GM20000 (cell line): ENCODE data around the gene FRMD5.

Experiments
- DNase-seq: peaks from one replicate; pipeline ENCODE4 v3.0.0; 2012; ENCODE audit warnings: low spot score
- CTCF ChIP-seq: IDR thresholded peaks from 2 replicates; pipeline ENCODE4 v1.5.1; 2012; ENCODE audit warnings: mild to moderate bottlenecking, control low read depth; ENCODE audit errors: extremely low read depth, missing control alignments

FRMD5 gene

DNA sequence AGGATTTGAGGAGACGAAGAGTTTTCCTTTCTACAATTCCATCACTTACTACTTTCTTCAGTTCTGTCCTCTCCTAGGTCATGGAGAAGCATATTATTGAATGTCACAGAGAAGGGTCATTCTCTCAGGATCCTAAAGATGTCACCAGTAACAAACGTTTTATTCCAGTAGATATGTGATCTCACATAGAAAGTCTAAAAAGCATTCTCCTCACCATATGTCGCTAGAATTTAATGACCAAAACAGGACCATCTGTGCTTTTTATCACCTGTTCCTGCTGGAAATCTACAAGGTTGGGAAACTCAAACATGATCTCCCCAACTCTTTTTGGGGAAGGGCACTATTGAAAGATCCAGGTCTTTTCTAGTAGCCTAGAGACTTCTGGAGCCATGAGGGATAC lies 24.0 kb upstream of the FRMD5 start:
- no peak for DNase-seq
- no peak for TF ChIP-seq CTCF

DNA sequence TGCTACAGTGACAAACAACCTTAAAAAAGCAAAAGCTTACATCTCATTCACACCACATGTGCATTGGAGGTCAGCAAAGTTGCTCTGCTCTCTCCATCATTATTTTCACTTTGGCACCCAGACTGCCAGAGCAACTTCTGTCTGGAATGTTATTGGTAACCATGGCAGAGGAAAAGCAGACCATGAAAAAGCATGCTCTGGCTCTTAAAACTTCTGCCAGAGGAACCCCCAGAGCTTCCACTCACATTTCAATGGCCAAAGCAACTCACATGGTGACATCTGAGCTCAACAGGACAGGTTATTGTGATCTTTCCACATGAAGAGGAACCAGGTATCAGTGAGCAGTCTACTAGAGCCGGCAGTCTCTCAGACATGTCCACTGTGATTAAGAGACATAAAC lies 21.9 kb upstream of the FRMD5 start:
- DNase-seq, result no peak
- TF ChIP-seq CTCF, result no peak

DNA sequence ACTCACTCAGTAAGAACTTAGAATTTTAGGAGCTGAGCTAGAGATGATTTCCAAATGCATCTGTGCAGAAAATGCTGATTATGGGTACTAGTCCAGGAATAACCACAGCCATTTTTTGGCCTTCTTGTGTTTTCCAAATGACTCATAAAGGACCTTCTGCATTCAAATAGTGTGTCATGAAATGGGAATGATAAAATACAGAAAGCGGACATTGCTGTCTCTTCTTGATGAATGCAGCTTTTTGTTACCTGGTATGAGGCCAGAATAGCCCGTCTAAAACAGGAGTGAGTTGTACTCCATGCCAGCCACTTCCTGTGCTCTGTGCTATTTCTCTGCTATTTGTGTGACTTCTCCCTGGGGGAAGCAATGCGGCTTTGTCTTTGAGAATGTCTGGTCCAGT lies 20.5 kb upstream of the FRMD5 start:
- DNase-seq, result no peak
- no peak for TF ChIP-seq CTCF

DNA sequence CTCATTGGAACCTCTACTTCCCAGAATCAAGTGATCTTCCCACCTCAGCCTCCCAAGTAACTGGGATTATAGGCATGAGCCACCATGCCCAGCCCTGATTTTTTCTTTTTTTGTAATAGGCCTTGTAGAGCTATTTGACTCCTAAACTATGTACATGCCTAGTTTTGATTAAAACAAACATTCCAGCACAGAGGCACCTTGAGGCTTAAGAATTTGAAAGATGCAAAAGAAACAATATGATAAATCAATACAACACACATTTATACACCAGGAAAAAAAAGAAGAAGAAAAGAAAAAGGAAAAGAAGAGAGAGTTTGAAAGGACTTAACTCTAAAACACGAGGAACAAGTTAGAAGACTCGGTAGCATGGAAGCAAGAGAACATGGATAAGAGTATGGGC lies 13.9 kb upstream of the FRMD5 start:
- no peak for DNase-seq
- TF ChIP-seq CTCF, result no peak

GRCh38 chr15:44207643-44208042 lies 12.6 kb upstream of the FRMD5 start:
- no peak for DNase-seq

DNA sequence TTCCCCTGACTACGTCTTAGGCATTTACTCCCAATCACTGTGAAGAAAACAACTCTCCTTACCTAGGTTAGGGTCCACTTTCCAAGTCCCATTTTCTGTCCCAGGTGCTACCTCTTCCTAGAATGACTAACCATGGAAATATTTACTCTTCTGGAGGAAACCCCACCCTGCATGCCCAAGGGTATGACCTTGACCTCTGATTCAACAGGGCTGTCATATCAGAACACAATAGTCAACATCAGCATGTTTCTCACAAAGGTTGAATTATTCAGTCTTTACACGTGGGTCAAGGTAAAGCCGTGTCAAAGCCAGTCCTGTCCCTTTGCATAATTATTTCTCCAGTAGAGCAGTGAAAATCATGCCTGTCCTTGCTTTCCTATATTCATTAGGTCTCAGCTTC lies 4.3 kb upstream of the FRMD5 start:
- no peak for TF ChIP-seq CTCF
- DNase-seq, result no peak

More at GRCh38 chr15:44207643-44208042, 12.6 kb upstream of the FRMD5 start:
- TF ChIP-seq CTCF, result no peak

DNA sequence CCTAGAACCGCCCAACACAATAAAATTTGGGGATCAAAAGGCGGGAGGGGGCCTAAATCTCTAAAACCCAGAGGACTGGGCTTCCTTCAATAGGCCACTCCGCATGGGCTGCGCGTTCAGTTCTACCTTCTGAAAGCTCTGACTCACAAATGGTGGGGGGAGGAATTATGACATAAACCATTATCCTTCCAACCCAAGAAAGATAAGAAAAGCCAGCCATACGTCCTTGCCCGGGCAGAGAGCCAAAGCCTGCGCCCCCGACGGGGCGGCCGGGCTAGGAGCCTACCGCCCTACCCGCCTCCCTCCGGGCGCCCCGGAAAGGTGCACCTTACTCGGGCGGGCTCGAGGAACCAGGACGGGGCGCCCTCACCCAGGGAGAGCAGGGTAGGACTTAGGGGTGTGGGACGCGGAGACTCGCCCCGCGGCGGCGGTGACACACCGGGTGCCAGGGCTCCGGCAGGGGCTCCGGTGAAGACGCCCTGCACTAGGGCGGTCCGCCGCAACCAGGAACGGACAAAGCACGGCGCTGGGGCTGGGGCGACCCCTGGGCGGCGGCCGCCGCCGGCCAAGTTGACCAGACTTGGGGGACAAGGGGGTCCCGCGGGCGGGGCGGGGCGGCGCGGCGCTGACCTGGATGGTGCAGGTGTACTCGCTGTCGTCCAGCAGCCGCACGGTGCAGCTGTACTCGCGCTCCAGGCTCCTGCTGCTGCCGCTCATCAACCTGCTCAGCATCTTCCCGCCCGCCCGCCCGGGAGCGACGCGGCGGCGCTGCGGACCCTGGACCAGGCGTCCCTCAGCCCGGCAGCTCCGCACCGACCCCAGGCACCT lies 534 bp downstream of the FRMD5 start:
- no peak for TF ChIP-seq CTCF
- DNase-seq, result peak; percentile 13
